SK-N-DZ (cell line): Measurements from ENCODE around the gene BTAF1.

Source experiments
- DNase-seq: peaks from one replicate; pipeline ENCODE4 v3.0.0-alpha.2; 2015; ENCODE audit warnings: low spot score

The BTAF1 gene

DNA sequence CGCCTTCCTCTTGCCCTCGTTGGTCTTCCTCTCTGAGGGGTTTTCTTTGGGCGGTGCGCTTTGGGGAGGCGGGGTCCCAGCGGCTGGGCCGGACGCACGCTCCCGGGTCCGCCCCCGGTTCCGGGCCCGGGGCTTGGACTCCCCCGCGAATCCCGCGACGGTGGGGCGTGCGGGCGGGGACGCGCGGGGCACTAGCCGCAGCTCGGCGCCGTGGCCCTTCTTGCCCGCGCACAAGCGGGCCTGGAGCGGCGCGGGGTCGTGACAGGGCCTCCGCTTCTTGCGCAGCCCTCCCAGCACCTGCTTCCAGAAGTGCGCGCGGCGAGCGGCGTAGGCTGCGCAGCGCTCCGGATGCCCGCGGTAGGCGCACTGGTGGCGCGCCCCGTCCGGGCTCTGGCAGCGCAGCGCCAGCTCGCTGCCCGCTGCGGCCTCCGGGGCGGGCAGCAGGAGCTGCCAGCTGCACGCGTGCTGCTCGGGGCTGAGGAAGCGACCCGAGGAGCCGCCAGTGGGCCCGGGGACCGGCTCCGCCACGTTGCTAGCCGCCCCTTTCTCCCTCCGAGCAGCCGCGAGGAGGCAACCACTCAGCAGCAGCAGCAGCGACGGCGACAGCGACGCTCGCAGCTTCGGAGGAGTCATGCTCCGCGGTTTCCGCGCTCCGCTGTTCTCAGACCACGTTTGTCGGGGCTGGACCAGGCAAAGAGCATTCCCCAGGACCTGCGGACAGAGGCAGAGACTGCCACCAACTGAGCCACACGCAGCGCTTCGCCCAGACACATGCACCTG lies 15.0 kb upstream of the BTAF1 start:
- DNase-seq = peak; percentile 92

GRCh38 chr10:91909117-91909677 lies 14.4 kb upstream of the BTAF1 start, which contains the start of gene FGFBP3:
TSS of gene FGFBP3 (minus strand) at chr10:91909486. CDS start at chr10:91908969, 517 bp downstream.
- DNase-seq = peak; percentile 84

GRCh38 chr10:91910467-91910866 lies 13.1 kb upstream of the BTAF1 start:
- no peak for DNase-seq

DNA sequence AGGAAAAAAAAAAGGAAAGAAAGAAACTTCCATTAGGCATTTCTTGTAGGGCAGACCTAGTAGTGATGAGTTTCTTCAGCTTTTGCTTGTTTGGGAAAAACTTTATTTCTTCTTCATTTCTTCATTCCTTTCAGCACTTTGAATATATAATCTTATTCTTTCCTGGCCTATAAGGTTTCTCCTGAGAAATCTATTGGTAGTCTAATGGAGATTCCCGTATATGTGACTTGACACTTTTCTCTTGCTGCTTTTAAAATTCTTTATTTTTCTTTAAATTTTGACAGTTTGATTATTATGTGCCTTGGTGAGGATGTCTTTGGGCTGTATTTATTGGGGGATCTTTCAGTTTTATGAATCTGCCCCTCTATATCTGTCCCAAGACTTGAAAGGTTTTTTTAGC lies 3.9 kb upstream of the BTAF1 start:
- DNase-seq = no peak

DNA sequence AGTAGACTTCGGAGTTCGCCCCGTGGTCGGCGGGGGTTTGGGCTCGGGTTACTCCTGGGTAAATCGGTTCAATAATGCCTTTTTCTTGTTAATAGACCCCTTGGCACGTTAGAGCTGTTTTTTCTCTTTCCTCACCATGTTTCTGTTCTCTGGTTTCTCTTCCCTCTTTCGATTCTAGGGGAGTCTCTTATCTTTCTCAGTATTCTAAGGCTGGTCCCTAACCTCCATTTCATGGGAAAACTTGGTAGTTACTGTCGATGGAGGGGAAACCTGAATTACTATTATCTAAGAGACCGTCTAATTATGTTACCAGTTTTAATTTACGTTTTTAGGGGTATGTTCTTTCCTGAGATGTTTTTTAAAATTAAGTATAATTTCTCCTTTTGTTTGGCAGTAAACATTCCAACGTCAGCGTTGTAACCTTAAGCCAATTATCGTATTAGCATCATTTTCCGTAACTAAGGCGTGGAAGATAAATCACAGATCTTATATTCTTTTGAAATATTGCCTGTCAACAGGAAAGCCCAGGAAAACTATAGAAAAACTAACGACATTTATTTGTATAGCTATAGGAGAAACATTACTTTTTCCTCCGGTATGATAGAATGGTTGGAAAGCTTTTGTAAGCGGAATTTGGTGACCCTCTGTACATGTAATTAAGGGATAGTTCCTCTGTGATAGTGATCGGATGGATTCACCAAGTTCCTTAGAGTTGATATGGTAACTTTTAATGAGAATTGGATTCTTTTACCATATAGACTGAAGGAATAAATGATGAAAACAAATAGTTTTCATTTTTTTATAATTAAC lies 847 bp downstream of the BTAF1 start:
- DNase-seq = no peak

GRCh38 chr10:91925022-91925320 lies 1.4 kb downstream of the BTAF1 start:
- DNase-seq = no peak

GRCh38 chr10:91930939-91931338 lies 7.4 kb downstream of the BTAF1 start:
- no peak for DNase-seq

GRCh38 chr10:91931526-91932190 lies 8.1 kb downstream of the BTAF1 start:
- no peak for DNase-seq

DNA sequence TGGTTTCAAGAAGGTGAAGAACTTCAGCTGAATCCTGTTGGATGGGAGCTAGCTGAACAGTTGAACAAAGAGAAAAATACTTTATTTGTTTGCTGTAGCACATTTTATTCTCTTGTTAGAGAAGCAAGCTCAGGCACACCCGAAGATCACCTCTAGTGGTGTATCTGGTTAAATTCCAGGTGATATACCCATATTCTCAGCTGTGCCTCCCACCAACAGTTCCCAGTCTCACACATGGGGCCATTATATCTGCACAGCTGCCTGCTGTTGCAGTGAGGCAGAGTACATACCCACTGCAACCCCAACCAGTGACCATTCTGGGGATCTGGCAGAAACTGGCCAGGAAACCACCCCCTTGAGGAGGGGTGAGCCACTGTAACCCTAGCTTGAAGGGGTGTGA lies 9.2 kb downstream of the BTAF1 start:
- no peak for DNase-seq

GRCh38 chr10:91935886-91936285 lies 12.3 kb downstream of the BTAF1 start:
- no peak for DNase-seq

DNA sequence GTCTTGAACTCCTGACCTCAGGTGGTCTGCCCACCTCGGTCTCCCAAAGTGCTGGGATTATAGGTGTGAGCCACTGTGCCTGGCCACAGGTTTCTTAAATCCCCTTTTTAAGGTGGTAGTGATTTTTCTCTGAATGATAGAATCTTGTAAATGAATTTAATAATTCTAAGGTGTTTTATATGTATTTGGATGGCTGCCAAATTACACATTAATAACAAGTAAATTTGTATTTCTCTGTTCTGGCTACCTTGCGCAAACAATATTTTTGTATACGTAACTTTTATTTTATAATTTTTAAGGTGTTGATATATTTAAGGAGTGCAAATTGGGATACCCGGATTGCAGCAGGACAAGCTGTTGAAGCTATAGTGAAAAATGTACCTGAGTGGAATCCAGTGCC lies 16.1 kb downstream of the BTAF1 start:
- DNase-seq = no peak

DNA sequence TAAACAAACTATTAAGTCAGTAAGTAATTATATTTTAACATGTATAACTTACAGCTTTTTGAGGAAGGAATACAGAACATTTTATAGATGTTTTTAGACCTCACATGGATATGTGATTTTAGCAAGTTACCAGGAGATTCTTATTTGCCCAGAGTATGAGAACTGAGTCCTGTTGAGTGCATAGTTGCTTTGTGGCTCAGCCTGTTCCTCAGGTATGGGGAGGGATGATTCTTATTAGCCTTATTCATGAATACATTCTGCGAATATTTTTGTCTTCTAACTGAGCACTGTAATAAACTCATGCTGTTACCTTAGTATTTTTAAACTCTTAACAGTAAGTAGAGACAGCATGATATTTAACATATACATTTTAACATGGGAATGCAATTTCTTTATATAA lies 17.9 kb downstream of the BTAF1 start:
- DNase-seq = no peak

DNA sequence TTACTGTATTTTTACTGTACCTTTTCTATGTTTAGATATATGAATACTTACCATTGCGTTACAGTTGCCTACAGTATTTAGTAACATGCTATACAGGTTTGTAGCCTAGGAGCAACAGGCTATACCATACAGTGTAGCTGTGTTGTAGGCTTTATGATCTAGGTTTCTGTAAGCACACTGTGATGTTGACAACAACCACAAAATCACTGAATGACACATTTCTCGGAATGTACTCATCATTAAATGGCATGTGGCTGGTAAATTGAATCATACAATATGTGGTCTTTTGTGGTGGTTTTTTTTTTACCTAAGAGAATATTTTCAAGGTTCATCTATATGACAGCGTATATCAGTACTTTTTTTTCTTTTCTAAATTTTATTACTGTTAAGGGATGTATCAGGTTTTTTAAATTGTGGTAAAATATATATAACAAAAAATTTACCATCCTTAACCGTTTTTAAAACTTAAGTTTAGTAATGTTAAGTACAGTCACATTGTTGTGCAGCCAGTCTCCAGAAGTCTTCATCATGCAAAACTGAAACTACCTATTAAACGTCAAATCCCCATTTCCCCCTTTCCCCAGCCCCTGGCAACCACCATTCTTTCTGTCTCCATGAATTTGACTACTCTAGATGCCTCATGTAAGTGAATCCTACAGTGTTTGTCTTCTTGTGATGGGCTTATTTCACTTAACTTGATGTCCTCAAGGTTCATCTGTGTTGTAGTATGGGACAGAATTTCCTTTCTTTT lies 21.5 kb downstream of the BTAF1 start:
- no peak for DNase-seq

GRCh38 chr10:91953600-91954160 lies 30.1 kb downstream of the BTAF1 start:
- DNase-seq = no peak

DNA sequence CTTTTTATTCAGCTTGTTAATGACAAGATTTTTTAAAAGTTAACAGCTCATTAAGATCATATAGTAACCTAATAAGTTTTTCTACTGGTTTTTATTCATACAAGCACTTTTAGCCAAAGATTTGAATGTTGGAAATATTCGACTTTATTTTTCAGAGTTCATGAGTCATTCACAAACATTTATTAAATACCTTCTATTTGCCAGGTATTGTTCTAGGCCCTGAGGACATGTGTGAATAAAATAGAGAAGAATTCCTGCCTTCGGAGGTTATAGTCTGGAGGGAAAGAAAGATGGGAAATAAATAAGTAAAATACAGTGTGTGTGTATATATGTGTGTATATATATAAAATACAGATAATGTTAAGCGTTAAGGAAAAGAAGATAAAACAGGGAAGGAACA lies 31.5 kb downstream of the BTAF1 start:
- no peak for DNase-seq

- no peak for DNase-seq
Measured at GRCh38 chr10:91957091-91957490, 33.5 kb downstream of the BTAF1 start.

- DNase-seq = no peak
Measured at GRCh38 chr10:91969297-91969696, 45.7 kb downstream of the BTAF1 start.

- no peak for DNase-seq
Measured at GRCh38 chr10:91974960-91975359, 51.4 kb downstream of the BTAF1 start.

GRCh38 chr10:91975438-91975837 lies 51.9 kb downstream of the BTAF1 start:
- DNase-seq = no peak

DNA sequence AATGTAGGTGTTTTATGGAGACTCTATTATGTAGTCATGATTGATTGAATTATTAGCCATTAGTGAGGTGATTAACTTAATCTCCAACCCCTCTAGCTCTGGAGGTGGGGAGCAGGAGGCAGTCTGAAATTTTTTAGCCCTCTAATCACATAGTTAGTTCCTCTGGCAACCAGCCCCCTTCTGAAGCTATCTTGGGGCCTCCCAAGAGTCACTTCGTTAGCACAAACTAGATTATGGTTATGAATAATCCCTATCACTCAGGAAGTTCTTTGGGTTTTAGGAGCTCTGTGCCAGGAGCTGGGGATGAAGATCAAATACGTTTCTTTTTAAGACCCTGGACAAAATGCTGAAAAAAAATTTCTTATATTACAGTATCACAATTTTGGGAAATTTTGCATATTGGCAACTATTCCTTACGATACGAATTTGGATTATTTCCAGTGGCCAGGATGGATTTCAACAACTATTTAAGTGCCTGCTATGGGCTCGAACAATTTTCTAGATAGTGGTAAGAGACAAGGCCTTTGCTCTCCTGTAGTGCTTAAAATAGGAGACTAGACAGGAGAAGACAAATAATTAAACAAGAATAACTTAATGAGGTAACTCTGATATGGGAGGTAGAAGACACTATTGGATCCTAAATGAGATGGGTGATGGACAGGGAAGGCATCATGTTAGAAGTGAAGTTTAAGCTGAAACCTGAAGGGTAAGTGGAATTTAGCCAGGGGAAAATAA lies 52.9 kb downstream of the BTAF1 start:
- DNase-seq = no peak
